Colonic mucosa (tissue), 4 donors: Measurements from ENCODE around the gene SIGLEC5. TPM values are rescaled to one million over a fixed set of nuclear protein-coding genes. Genes with fewer than 3 reads are reported as not detected.
A peak's percentile ranks its signal among the peaks of the same experiment; 100 is the strongest.

Experiments used
- DNase-seq: peaks from one replicate; pipeline ENCODE4 v3.0.0-alpha.2; 2020
- H3K27ac ChIP-seq: fragments of 200-600 bp; one replicate; pipeline ENCODE4 v1.8.0; 2021
- H3K27me3 ChIP-seq: fragments of 200-600 bp; one replicate; pipeline ENCODE4 v1.8.0; 2021
- H3K36me3 ChIP-seq: fragments of 200-600 bp; one replicate; pipeline ENCODE4 v1.8.0; 2021
- H3K4me1 ChIP-seq: fragments of 200-600 bp; one replicate; pipeline ENCODE4 v1.8.0; 2021; ENCODE audit warnings: mild to moderate bottlenecking
- H3K4me3 ChIP-seq: fragments of 200-600 bp; one replicate; pipeline ENCODE4 v1.8.0; 2021
- H3K9ac ChIP-seq, 2 donors: one replicate each; pipeline ENCODE4 v1.7.0; 2013; ENCODE audit warnings: control low read depth in 2 of 2, low read depth in 2 of 2, low read length in 2 of 2
- H3K9me3 ChIP-seq: fragments of 200-600 bp; one replicate; pipeline ENCODE4 v1.8.0; 2021
- intact Hi-C: fragments of 100-400 bp; cut with DNase I; formaldehyde crosslinking; loops from one replicate; pipeline ENCODE4 v1.14.1; 2022
- total RNA-seq, 2 donors: library from RNA; stranded (reverse); fragmentation: NEBNext Ultra II Directional in 1 of 2; extraction: Animal tissue kit (Norgen Biotek cat#: 25700) in 1 of 2; gene quantifications; one replicate each; pipeline ENCODE4 v1.2.1, GENCODE V29; 2021
- TF ChIP-seq, protein P1 (sequence below): fragments of 200-600 bp; IDR thresholded peaks from one replicate; pipeline ENCODE4 v1.8.0; 2022; ENCODE audit warnings: antibody characterized with exemption, mild to moderate bottlenecking
- donor health status: healthy.
- donor health status: DM: no; HTN: no; CAD: no.
- donor health status: DM: no; HTN: no; CAD: no.

The SIGLEC5 gene
- total RNA-seq, 2 donors from 2014 or later, result not detected

DNA sequence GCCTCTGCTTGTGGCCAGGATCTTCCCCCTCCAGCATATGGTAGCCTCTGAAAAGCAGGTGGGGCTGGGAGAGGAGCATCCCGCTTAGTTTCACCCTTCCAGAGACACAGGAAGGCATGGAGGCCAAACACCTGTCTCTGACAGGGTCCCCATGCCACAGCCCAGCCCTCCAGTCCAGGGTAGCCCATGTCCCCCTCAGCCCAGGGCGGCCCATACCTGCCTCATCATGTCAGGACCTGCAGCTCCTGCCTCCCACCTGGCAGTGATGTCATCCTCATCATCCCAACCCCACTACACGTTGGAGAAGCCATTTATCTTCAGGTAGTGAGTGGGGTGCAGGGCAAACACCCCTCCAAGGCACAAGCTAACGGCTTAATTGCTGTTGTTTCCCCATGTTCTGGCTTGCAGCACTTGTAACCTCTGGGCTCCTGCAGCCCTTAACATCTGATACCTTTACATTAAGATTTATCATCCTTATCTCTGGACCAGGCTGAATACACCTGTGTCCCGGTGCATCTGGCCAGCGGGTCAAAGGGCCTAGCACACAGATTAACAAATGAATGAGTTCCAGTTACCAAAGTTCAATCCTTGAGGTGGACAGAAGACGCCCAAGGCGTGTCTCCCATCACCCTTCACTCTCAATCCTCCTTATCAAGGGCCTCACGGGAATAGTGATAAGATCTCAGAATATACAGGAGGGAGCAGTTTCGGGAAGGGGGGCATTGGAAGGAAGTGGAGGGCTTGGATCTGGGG, 36.9 kb downstream of the SIGLEC5 start:
- H3K4me3 ChIP-seq, result peak overlapping the region; percentile 75
- peak overlapping the region; percentile 72 for H3K9ac ChIP-seq
- TF ChIP-seq, protein P1, sequence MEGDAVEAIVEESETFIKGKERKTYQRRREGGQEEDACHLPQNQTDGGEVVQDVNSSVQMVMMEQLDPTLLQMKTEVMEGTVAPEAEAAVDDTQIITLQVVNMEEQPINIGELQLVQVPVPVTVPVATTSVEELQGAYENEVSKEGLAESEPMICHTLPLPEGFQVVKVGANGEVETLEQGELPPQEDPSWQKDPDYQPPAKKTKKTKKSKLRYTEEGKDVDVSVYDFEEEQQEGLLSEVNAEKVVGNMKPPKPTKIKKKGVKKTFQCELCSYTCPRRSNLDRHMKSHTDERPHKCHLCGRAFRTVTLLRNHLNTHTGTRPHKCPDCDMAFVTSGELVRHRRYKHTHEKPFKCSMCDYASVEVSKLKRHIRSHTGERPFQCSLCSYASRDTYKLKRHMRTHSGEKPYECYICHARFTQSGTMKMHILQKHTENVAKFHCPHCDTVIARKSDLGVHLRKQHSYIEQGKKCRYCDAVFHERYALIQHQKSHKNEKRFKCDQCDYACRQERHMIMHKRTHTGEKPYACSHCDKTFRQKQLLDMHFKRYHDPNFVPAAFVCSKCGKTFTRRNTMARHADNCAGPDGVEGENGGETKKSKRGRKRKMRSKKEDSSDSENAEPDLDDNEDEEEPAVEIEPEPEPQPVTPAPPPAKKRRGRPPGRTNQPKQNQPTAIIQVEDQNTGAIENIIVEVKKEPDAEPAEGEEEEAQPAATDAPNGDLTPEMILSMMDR, result no peak
- H3K27ac ChIP-seq, result no peak overlapping the region
- H3K4me1 ChIP-seq, result no peaks in the 10 kb centered on the region
- no peaks in the 10 kb centered on the region for H3K27me3 ChIP-seq
- H3K9me3 ChIP-seq, result no peaks in the 10 kb centered on the region
- H3K36me3 ChIP-seq, result no peaks in the 10 kb centered on the region
- DNase-seq, result no peak
- intact Hi-C loops, result no loop called here

DNA sequence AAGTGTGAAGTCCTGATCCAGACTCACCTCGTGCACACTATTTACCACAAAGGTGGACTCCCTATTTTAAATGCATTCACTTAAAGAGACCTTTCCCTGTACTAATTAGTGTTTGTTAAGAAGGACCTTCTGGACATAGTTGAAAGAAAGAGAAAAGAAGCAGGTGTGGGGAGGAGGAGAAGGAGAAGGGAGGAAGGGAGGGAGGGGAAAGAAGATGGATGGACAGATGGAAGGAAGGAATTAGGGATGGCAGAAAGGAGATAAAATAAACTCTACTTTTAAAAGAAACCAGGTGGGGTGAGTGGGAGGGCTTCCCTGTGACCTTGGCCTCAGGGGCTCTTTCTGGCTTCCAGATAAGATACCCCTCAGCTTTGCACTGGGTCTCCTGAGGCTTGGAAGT, 37.7 kb downstream of the SIGLEC5 start:
- no peak overlapping the region for H3K9ac ChIP-seq
- no peak for DNase-seq
- intact Hi-C loops, result no loop called here
- no peaks in the 10 kb centered on the region for H3K27me3 ChIP-seq
- no peak overlapping the region for H3K27ac ChIP-seq
- H3K4me1 ChIP-seq, result no peaks in the 10 kb centered on the region
- H3K9me3 ChIP-seq, result no peaks in the 10 kb centered on the region
- H3K4me3 ChIP-seq, result no peak overlapping the region
- H3K36me3 ChIP-seq, result peaks cover 2% of the 10 kb centered on the region
- TF ChIP-seq, protein P1, result no peak

DNA sequence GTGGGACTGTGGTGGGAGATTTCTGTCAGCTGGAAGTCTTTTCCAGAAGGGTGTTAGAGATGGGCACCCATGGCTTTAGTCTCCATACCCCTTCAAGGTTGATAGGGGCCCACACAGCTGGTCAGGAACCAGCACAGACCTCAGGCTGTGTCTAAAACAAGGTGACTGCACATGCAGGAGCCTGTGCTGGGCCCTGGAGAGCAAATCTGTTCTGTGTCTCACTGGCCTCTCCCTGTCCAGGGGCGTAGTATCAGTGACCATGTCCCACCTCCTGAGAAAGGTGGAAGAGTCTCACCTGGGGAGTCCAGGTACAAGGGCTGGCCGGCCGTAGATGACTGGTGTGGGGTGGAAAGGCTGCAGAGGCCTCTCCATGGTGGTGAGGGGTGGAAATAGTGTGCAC, 39.8 kb downstream of the SIGLEC5 start:
- Histone ChIP-seq H3K27me3 (no peaks in the 10 kb centered on the region), H3K4me3 (no peak overlapping the region), H3K9me3 (no peaks in the 10 kb centered on the region), H3K4me1 (no peaks in the 10 kb centered on the region), H3K27ac (no peak overlapping the region), H3K9ac (no peak overlapping the region), H3K36me3 (peaks cover 10% of the 10 kb centered on the region)
- no peak for DNase-seq
- intact Hi-C loops, result no loop called here
- TF ChIP-seq, protein P1, result no peak

DNA sequence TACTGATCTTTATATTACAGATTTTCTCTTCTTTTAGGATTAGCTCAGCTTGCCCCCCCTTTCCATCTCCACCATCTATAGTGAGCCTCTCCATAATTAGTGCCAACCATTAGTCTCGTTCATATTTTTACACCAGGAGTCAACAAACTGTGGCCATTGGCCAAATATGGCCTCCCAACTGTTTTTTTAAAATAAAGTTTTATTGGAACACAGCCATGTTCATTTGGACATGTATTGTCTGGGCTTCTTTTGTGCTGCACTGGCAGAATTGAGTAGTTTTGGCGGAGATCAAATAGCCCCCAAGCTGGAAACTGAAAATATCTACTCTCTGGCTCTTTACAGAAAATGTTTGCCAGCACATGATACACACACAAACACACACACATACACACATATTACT, 40.7 kb downstream of the SIGLEC5 start:
- TF ChIP-seq, protein P1, result no peak
- H3K9me3 ChIP-seq, result no peaks in the 10 kb centered on the region
- no peak overlapping the region for H3K4me3 ChIP-seq
- H3K27ac ChIP-seq, result no peak overlapping the region
- intact Hi-C loops, result no loop called here
- H3K36me3 ChIP-seq, result peaks cover 10% of the 10 kb centered on the region
- H3K4me1 ChIP-seq, result no peaks in the 10 kb centered on the region
- DNase-seq, result no peak
- H3K9ac ChIP-seq, result no peak overlapping the region
- no peaks in the 10 kb centered on the region for H3K27me3 ChIP-seq

DNA sequence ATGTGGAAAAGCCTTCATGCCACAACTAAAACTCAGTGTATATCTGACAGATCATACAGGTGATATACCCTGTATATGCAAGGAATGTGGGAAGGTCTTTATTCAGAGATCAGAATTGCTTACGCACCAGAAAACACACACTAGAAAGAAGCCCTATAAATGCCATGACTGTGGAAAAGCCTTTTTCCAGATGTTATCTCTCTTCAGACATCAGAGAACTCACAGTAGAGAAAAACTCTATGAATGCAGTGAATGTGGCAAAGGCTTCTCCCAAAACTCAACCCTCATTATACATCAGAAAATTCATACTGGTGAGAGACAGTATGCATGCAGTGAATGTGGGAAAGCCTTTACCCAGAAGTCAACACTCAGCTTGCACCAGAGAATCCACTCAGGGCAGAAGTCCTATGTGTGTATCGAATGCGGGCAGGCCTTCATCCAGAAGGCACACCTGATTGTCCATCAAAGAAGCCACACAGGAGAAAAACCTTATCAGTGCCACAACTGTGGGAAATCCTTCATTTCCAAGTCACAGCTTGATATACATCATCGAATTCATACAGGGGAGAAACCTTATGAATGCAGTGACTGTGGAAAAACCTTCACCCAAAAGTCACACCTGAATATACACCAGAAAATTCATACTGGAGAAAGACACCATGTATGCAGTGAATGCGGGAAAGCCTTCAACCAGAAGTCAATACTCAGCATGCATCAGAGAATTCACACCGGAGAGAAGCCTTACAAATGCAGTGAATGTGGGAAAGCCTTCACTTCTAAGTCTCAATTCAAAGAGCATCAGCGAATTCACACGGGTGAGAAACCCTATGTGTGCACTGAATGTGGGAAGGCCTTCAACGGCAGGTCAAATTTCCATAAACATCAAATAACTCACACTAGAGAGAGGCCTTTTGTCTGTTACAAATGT, 42.7 kb downstream of the SIGLEC5 start:
- peaks cover 15% of the 10 kb centered on the region for H3K36me3 ChIP-seq
- no peaks in the 10 kb centered on the region for H3K9me3 ChIP-seq
- H3K4me1 ChIP-seq, result no peaks in the 10 kb centered on the region
- no peaks in the 10 kb centered on the region for H3K27me3 ChIP-seq
- DNase-seq, result no peak
- H3K27ac ChIP-seq, result no peak overlapping the region
- H3K9ac ChIP-seq, result no peak overlapping the region
- intact Hi-C loops, result no loop called here
- TF ChIP-seq, protein P1, result no peak
- H3K4me3 ChIP-seq, result no peak overlapping the region
